ENCODE measurements around the gene SLC10A7.

The SLC10A7 gene

DNA sequence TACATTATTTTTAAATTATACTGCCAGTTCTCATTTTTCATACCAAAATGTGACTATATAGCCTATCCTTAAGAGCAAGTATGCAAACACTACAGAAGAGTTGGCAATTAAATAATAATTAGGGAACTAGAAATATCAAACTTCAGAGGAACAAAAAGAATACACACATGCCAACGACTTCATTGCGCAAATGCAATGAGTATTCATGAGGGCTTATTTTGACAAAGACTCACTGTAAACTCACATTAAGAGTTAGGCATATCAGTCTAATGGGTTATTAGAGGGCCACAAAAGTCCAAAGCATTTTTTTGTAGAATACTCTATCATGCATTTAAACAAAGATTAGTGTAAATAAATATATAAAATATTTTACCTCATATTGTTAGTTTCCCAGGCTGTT lies 31.6 kb downstream of the SLC10A7 start:
- DNase-seq, result no peak

DNA sequence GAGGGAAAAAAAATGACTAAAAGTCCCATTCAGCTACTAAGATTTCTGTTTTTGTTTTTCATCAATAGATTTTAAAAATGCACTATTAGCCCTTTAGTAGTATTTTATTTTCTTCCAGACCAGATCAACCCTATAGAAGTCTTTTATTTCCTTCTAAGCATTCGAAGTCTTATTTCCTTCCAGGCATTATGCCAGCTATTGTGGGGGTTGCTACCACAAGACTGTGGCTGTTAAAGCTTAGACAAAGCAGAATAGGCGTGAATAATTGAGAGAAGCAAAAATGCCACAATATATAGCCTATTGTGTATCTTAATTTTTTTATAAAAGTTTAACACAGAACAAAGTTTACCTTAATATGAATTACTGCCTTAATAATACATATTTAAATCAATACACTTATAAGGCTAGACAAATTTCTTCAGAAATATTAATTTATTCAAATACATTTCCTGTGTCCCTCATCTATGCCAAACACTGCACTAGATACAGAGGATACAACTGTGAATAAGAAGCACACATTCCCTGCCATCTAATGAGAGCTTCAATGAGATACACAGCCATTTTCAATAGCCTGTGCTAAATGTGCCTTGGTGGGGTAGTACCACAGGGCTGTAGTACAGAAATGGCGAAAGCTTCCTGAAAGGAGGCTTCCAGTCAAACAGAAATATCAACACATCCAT lies 33.1 kb downstream of the SLC10A7 start:
- no peak for DNase-seq

DNA sequence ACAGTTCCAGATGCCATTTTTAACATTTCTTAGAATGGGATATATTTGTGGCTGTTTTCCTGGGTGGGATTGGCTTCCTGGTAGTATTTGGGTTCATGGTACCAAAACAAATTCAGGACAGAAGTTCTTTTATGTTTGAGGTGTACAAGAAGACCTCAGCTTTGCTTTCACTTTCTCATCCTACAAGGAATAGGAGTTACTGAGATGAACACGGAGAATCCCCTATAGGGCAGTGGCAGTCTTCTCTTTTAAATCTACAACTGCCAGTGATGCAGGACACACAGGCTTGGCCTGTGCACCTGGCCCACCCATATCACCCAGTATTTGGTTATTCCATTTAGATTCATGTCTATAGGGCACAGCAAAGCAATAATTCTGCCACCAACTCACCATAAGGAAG lies 35.2 kb downstream of the SLC10A7 start:
- DNase-seq, result no peak

DNA sequence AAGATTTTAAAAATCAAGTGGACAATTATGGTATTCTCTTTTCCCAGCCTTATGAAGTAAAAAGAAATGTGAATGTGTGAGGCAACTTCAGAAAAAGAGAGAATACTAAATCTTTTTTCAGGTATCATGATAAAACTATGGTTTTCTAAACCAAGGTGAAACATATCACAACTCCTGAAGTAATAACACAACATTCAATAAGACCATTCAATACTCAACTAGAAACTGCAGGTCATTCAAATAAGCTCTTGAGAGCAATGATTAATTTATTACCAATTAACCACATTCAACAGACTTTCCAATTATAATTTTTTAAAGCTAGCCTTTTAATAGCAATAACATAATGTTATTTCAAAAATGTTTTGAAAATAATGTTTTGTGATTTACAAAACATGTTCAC lies 35.8 kb downstream of the SLC10A7 start:
- no peak for DNase-seq

DNA sequence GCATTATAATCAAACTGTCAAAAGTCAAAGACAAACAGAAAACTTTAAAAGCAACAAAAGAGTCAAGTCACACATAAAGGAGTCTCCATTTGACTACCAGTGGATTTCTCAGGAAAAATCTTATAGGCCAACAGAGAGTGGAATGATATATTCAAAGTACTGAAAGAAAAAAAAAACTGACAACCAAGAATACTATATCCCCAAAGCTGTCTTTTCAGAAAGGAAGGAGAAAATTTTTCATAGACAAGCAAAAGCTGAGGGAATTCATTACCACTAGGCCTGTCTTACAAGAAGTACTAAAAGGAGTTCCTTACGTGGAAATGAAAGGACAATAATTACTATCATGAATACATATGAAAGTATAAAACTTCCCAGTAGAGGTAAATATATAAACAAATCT lies 39.0 kb downstream of the SLC10A7 start:
- no peak for DNase-seq

DNA sequence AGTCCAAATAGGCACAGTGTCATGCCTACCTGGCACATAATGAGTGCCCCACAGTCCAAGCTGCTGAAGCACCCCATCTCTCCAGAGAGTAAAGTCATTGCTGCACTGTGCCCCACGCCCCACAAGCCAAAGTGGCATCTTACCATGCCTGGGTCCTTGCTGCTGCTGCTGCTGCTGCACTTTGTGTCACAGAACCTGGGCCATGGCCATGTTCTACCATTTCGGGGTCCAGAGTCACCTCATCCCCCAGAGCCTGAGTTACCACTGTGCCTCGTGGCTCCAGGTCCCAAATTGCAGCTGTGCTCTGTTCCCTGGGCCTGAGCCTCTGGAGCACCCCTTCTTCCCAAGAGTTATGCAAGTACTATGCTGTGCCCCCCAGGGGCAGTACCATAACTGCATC lies 40.5 kb downstream of the SLC10A7 start:
- DNase-seq, result no peak

DNA sequence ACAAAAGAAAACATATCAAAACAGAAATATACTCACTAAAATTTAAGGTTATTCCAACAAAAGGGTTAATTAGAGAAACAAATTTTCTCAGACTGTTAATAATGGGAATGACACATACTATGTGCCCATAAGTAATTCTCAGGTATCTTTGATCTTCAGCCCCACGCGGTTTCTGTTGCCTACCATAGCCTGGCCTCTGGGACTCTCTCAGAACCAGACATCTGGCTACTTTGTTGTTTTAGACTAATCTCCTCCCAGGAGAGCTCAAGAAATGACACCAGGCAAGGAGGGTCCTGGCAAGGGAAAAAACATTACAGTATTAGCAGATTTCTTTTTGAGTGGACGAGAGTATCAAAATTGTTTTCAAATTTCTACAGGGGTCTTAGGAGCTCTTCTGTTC lies 43.7 kb downstream of the SLC10A7 start:
- DNase-seq, result no peak

DNA sequence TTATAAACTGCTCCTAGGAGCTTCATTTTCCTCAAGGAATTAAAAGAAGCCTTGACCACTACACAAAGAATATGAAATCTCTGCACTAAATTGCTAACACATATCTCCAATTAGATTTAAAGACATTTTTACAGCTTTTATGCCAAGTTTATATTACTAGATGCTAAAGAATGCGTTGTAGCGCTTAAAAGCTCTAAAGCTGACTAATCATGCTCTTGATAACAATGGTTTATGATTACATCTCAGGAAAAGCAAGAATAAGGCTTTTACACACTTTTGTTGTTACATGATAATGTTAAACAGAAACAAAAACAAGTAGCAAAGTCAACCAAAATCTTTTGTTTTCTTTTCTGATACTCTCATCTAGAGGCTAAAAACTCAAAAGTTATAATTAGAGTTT lies 44.7 kb downstream of the SLC10A7 start:
- DNase-seq, result no peak

DNA sequence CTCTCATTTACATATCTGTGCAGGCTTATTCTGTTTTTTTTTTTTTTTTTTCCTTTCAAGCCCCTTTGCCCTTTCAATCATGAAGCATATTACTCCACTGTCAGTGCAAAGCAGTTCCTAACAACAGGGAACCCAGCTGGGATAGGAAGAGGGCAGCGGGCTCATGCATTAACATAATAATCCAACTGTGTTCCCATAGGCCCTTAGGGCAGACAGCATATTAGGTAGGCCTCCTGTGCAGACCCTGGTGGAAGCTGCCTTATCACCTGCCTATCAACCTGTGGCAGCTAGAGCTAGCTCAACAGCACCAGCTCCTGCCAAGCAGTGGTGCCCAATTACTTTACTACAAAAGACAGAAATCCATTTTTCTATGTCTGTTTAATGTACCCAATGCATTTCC lies 49.3 kb downstream of the SLC10A7 start:
- no peak for DNase-seq

DNA sequence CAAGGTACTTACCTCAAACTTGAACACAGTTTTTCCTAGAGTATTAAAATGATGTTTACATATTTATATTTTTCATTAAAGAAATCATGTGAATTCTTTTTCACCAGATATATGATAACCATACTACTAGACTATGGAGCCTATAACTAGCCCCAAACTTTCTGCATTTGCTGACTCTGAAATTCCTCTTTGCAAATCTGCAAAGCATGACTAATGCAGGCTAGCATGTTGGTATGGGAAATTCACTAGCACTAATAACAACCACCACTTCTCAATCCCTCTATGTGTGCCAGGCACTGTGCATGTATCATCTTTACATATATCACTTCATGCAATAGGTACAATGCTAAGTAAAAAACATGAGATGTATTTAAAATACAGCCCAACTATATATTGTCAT lies 51.1 kb downstream of the SLC10A7 start:
- DNase-seq, result no peak

DNA sequence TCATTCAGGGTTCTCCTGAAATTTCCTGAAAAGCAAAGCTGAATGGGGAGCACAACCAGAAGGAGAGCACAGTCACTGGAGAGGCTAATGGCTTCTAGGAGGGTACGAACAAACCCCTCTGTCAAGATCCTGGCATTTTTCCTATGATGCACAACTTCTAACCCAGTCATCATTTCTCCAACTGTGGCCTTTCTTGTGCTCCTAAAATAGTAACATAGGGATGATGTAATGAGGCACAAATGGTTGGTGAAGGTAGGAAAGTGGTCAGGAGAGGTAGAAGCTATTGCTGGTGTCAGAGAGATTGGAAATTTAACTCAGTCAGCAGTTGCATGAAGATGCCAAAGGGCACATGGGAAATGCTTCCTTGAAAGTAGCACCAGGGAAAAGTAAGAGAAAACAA lies 52.7 kb downstream of the SLC10A7 start:
- no peak for DNase-seq

DNA sequence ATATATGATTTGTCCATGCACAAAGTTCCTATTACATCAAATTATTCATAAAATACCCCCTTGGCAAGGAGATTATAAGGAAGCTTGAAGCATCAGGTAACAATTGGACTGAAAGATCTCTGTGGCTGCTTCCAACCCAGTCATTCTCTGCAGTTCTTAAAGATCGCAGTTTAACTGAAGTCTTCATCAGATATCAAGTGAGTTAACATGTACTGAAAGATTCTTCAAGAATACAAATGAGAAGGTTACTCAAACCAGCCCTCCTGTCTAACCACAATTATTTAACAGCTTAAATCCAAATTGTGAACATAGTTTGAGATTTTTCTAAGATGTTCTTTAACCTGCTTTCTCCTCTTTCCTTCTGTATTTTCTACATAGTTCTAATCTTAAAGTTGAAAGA lies 56.1 kb downstream of the SLC10A7 start:
- DNase-seq, result no peak

DNA sequence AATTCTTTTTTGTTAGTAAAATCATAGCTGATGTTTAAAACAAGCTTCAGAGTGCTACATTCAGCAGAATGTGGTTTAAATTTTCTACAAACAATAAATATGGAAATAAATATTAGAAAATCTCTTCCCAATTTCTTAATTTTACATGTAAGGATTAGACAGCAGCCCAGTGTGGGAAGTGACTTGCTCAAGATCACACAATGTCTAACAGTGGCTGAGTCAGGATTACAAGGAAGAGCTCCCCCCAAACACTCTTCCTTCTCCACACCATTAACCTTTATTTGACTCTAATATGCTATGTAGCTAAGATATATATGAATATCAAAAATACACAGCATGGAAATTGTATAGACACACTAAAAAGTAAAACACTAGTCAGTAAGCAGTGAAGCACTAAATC lies 59.5 kb downstream of the SLC10A7 start:
- no peak for DNase-seq

DNA sequence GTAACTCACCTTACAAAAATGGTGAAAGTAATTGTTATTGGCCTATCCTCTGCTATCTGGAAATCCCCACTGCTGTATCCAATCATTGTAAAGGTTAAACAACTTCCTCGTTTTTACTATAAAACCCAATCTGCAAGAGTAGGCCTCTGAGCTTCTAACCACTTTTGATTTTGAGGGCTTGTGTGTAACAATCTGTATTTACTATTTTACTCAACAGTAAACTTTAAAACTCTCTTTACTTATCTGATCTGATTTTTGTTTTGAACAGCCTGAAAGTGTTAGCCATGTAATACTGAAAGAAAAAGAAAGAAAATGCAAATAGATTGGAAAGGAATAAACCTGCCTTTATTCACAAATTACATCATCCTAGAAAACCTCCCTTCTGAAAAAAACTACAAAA lies 63.1 kb downstream of the SLC10A7 start:
- DNase-seq, result no peak

DNA sequence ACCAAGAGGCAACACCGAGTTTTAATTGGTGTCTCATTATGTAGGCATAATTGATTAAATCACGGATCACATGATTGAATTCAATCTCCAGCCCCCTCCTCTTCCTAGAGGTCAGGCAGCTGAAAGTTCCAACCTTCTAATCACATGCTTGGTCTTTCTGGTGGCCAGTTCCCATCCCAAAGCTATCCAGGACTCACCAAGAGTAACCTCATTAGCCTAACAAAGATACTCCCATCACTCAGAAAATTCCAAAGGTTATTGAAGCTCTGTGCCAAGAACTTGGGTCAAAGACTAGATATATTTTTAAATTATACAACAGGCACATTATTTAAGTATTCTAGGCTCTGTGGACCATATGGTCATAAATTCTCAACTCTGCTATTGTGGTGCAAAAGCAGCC lies 65.1 kb downstream of the SLC10A7 start:
- no peak for DNase-seq

DNA sequence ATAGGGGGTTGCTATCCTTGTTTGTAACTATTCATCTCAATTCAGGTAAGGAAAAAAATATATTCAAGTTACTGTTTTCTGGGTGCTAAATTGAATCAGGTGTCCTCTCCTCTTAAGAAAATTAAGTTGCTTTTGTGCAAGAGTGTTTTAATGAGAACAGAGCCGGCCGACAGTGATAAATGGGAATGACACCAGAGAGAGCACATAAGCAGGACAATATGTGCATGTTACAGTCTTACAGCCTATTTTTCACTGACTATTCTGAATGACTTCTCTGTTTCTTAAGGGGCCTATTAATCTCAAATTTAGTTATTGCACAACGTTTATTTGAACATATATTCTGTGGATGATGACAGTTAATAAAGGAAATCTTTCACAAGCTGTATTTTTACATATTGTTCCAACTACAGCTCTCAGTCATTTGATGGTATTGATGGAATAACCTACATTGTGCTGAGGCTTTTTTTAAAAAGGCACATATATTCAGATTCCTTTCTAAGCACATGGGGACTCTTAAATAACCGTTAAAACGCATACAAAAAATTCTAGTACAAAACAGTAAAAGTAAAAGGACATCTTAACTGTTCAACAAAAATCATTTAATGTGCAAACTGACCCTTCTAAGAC lies 68.4 kb downstream of the SLC10A7 start:
- DNase-seq, result no peak

DNA sequence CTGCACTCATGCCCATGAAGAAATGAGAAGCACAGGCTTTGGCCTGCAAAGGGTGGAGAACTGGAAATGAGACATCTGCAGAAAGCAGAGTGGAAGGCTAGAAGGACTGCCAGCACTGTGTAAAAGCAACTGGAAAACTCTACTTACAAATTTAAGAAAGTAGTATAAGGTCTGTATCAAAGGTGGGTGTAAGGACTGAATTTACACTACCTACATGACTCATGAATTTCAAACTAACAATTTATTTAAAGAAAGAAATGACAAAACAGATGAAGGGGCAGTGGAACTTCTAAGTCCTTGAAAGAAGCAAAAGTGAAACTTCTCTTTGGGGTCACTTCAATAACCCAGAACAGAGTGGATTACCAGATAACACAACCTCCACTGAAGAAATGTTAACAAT lies 71.2 kb downstream of the SLC10A7 start:
- DNase-seq, result no peak

DNA sequence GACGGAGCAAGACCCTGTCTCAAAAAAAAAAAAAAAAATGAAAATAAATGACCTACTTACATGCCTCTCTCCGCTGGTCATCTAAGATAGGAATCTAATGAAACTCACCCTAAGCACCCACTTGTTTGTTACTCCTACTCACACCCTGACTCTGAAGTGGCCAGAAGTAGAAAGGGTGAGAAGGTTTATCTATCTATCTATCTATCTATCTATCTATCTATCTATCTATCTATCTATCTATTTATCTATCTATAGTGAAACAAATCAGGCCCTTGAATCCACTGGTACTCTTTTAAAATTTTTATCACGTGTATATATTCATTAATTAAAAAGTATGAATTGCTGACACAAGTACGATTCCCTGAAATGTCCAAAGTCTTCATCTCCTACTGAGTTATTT lies 75.2 kb downstream of the SLC10A7 start:
- no peak for DNase-seq

DNA sequence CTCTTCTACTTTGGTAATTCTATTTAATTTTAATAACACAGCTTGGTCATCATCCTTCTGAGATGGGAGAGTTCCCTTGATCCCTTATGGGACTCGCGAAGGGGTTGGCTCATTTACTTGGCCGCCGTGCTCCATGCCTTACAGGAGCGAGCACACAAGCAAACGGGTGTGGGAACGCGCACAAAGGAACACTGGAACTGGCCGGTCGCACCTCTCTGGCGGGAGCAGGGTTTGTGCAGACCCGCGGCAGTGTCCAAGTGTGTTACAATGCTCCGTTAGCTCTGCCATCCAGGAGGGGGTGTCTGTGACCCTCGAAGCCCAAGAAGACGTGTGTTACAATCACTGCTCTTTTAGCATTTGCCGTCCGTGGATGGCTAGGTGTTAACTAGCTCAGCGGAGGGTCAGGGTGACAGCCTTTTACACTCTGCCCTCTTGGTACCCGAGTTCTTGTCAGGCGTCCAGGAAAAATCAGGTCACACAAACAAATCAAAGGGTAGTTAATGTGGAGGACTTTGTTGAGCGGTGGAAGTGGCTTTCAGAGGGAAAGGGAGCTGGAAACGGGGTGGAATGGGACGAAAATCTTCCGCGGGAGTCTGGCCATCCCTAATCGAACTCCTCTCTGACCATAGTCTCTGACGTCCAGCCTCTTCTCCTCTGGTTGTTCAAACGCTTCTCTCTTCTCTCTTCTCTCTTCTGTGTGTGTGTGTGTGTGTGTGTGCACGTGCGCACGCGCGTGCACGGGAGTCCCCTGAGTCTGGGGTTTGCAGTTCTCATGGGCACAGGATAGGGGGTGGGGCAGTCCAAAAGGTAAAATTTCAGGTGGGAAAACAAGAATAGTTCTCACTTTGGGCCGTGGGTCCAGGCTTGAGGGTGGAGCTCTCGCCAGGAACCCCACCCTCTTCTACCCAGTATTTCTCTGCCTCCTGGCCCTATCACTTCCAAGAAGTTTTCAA lies 76.3 kb downstream of the SLC10A7 start:
- DNase-seq, result no peak

DNA sequence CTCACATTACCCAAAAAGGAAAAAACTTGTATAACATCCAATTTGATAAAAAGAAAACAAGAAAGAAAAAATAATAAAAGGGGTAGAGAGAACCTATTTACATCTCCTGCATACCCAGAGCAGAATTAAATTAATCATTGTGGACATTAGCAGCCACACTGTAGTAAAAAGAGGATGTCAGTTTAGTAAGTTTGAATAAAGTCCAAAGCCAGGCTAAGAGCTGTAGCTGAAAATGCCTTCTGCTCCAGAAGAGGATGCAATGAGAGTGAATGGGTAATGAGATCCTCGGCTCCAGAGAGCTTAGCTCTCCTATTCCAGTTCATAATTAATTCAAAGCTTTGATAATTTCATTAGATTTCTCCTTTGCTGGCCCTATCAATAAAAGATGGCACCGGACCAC lies 78.2 kb downstream of the SLC10A7 start:
- no peak for DNase-seq

DNA sequence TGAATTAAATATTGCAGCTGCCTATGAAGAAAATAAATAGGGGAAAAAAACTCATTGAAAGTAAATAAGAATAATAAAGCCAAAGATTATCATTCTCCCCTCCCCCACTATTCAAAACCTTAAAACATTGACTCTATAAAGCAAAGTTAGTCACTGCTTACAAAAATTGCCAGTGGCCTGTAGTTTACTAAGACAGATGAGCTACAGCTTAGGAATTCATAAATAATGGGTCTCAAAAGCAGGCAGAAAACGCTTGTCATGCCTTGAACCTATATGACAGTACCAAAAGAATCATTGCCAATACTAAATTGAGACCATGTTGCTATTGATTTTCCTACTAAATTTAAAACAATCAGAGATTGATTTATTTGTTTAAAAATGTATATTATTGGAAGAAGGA lies 78.9 kb downstream of the SLC10A7 start:
- no peak for DNase-seq

DNA sequence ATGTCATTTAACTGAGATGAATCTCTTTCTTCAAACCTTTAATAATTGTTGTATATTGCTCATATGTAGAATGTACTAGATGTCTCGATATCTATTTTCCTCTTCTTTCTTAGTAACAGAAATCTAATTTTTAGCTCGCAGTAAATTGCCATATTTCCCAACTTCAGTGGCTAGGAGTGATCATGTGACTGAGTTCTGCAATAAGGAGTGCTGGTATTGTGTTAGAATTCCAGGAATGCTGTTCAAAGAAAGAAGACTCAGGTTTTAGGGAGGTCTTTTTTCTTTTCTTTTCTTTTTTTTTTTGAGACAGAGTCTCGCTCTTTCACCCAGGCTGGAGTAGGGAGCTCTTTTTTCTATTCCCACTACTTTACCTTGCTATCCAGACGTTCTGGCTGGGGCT lies 81.7 kb downstream of the SLC10A7 start:
- DNase-seq, result no peak

DNA sequence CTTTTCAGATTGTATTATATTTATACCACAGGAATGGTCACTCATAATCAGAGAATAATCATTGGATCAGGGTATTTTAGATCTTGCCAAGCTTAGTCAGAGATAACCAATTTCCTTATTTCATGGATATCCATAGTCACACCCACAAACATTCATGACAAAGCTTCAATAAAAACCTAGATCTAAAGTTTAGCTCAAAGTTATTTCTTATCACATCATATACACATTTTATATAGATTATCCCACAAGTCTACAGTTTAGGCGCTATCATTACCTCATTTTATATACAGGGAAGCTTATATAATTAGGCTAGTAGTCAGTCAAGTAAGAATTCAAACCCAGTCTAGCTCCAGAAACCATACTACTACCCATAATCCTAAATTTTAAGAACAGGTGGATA lies 82.3 kb downstream of the SLC10A7 start:
- DNase-seq, result no peak

DNA sequence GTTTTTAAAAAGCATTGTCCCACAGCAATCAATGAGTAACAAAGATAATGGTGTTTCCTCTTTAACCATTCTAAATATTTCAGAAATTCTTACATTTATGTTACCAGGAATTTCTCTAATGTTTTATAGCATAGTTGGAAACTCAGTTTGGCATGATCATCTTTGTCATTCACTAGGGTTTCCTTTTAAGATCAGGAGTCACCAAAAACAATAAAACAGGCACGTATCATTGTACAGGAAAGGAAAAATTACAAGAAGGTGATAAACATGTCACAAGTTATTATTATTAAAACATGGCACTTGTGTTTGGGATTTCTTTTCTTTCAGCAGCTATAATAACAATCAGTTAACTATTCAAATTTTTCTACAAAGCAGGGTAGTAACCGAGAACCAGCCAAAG lies 84.0 kb downstream of the SLC10A7 start:
- DNase-seq, result no peak

Data from SHP77 treated with DMSO at 0.1 percent for 48 hours (cell line).